ENCODE results near the gene MIA3. TPM values are rescaled to one million over a fixed set of nuclear protein-coding genes. Genes with fewer than 3 reads are reported as not detected.

The MIA3 gene
- total and polyA plus RNA-seq, 4 experiments from 2014 or later, result 42.0 to 124 (median 97.2) TPM

DNA sequence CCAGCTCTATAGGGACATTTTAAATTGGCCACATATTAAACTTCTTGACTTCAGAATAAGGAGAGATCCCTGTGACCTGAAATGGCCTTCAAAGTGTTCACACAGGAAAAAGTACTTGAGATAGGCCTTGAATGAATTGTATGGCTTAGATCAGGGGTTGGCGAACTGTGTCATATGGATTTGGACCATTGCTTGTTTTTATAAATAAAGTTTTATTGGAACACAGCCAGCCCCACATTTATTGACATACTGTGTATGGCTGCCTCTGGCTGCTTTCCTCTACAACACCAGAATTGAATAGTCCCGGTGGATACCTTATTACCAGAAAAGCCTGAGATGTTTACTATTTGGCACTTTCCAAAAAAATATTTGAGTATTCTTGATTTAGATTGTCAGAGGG lies 98.5 kb downstream of the MIA3 start:
- DNase-seq, result no peak
- ChIA-PET POLR2A (ENCODE audit: partially characterized antibody) (no interaction called here), CTCF (ENCODE audit: partially characterized antibody) (interaction anchor here (0.8 kb wide), 1 partner anchor 37 kb away, joined by 3 read pairs; no protein-coding TSS in a partner anchor)
- peak overlapping the region in 4 of 7 donors; percentile 6 to 81 (median 43) for H3K27ac Mint-ChIP-seq
- H3K27me3 Mint-ChIP-seq, result no peaks in the 10 kb centered on the region
- Histone ChIP-seq H3K4me1 (ENCODE audit: insufficient read depth, low read length) (peaks cover 28% of the 10 kb centered on the region), H3K9me3 (ENCODE audit: control insufficient read depth in 1 of 2, low read length in 2 of 2) (no peaks in the 10 kb centered on the region), H3K27ac (ENCODE audit: low read depth, low read length) (no peak overlapping the region), H3K27me3 (ENCODE audit: insufficient read depth, low read length) (no peaks in the 10 kb centered on the region), H3K4me3 (ENCODE audit: low read length in 2 of 2) (no peak overlapping the region), H3K36me3 (ENCODE audit: insufficient read depth, low read length) (peaks cover 11% of the 10 kb centered on the region)
- peaks cover 0 to 6% (median 0%) of the 10 kb centered on the region in 8 donors for H3K9me3 Mint-ChIP-seq
- peaks cover 26 to 70% of the 10 kb centered on the region in 2 donors for H3K36me3 Mint-ChIP-seq
- intact Hi-C loops (cut with micrococcal nuclease), result loop anchor here (10.0 kb wide), 1 partner anchor 1278 kb away; no protein-coding TSS in a partner anchor
- H3K4me1 Mint-ChIP-seq, result peaks cover 19 to 57% (median 35%) of the 10 kb centered on the region in 4 donors
- peak overlapping the region in 1 of 8 donors; percentile 41 for H3K4me3 Mint-ChIP-seq

Other genes with a start within 250 kb of the MIA3 start
- gene HHIPL2, start 70.0 kb upstream of the MIA3 start, total RNA-seq, result under 1 TPM; 0.26 to 0.75 TPM
- gene HHIPL2, start 70.0 kb upstream of the MIA3 start, polyA plus RNA-seq, result not detected
- 10 to 100 TPM; 16.4 to 17.8 TPM for gene TAF1A, start 28.2 kb upstream of the MIA3 start, total RNA-seq
- 1 to 10 TPM; 3.1 to 5.7 TPM for gene TAF1A, start 28.2 kb upstream of the MIA3 start, polyA plus RNA-seq
- 10 to 100 TPM; 60.7 to 64.5 TPM for gene AIDA, start 94.4 kb downstream of the MIA3 start, total RNA-seq
- gene AIDA, start 94.4 kb downstream of the MIA3 start, polyA plus RNA-seq, result 10 to 100 TPM; 35.2 to 37.2 TPM
- 10 to 100 TPM; 64.6 to 68.3 TPM for gene BROX, start 94.5 kb downstream of the MIA3 start, total RNA-seq
- gene BROX, start 94.5 kb downstream of the MIA3 start, polyA plus RNA-seq, result 10 to 100 TPM; 15.6 to 18.5 TPM
- gene FAM177B, start 119.1 kb downstream of the MIA3 start, total RNA-seq, result under 1 TPM; 0.30 to 0.79 TPM
- gene FAM177B, start 119.1 kb downstream of the MIA3 start, polyA plus RNA-seq, result under 1 TPM in 1 of 2 donors, not detected in 1; 0.30 TPM
- gene DISP1, start 196.9 kb downstream of the MIA3 start, total RNA-seq, result 1 to 10 TPM; 3.9 to 4.2 TPM
- 1 to 10 TPM; 1.9 to 3.0 TPM for gene DISP1, start 196.9 kb downstream of the MIA3 start, polyA plus RNA-seq

Measured in CD4-positive, alpha-beta memory T cell (primary cell).